ENCODE data around the gene PARD6A.

PARD6A gene

GRCh38 chr16:67710607-67711006 lies 49.8 kb downstream of the PARD6A start:
- no peak overlapping the region for H3K27ac ChIP-seq (ENCODE audit: poor library complexity, severe bottlenecking)
- H3K9me3 ChIP-seq (ENCODE audit: severe bottlenecking) = no peaks in the 10 kb centered on the region
- no peak for ATAC-seq (ENCODE audit: low read depth)
- no peak for TF ChIP-seq CTCF (IDR thresholded peaks at IDR 0.05; ENCODE audit: poor library complexity, severe bottlenecking)
- no peak for DNase-seq (ENCODE audit: low spot score)
- no peaks in the 10 kb centered on the region for H3K4me1 ChIP-seq (ENCODE audit: insufficient read depth, poor library complexity, severe bottlenecking)
- no peaks in the 10 kb centered on the region for H3K27me3 ChIP-seq (ENCODE audit: insufficient read depth, poor library complexity, severe bottlenecking)
- no peak overlapping the region for H3K4me3 ChIP-seq (ENCODE audit: severe bottlenecking)
- H3K36me3 ChIP-seq (ENCODE audit: low read depth) = peaks cover 3% of the 10 kb centered on the region; the same call in 1 of the 2 replicates
